H1 (cell line): ENCODE results near the gene FADS2. TPM values are rescaled to one million over a fixed set of nuclear protein-coding genes. Genes with fewer than 3 reads are reported as not detected.

Experiments
- CTCF ChIA-PET: fragments of 300-600 bp; sonication (Branson Sonifier 250); formaldehyde crosslinking; loops from one replicate; lab custom pipeline; 2021; ENCODE audit not compliant: partially characterized antibody; lab: Charles Lee
- POLR2A ChIA-PET: fragments of 300-600 bp; sonication (Branson Sonifier 250); formaldehyde crosslinking; loops from one replicate; lab custom pipeline; 2021; ENCODE audit warnings: inconsistent platforms; ENCODE audit not compliant: partially characterized antibody; lab: Charles Lee
- DNase-seq, 2 experiments: peaks; one replicate each; pipeline versions ENCODE4 v3.0.0 to v3.0.0-alpha.2; 2010 to 2022; ENCODE audit warnings: low spot score in 2 of 2, low read depth in 1 of 2, mixed read lengths in 1 of 2
- FAIRE-seq: peaks from 2 replicates; lab custom pipeline; 2011; peaks lifted over from hg19 to GRCh38; lab: Jason Lieb, UNC
- H2AFZ ChIP-seq: 2 replicates; pipeline ENCODE4 v1.8.1; 2012; ENCODE audit warnings: low read length, inconsistent platforms
- H2AK5ac ChIP-seq: 2 replicates; pipeline ENCODE4 v1.6.1; 2013; ENCODE audit warnings: low read depth, low read length
- H2BK120ac ChIP-seq: replicated peaks from 2 replicates; pipeline ENCODE3; 2013; ENCODE audit warnings: low read depth, low read length, inconsistent platforms
- H2BK12ac ChIP-seq: 2 replicates; pipeline ENCODE4 v1.6.1; 2013; ENCODE audit warnings: low read depth, low read length
- H2BK15ac ChIP-seq: 2 replicates; pipeline ENCODE4 v1.6.1; 2013; ENCODE audit warnings: low read length
- H2BK20ac ChIP-seq: 2 replicates; pipeline ENCODE4 v1.6.1; 2013; ENCODE audit warnings: low read length
- H2BK5ac ChIP-seq: 2 replicates; pipeline ENCODE4 v1.6.1; 2013; ENCODE audit warnings: low read depth, low read length
- H3K14ac ChIP-seq: 2 replicates; pipeline ENCODE4 v1.6.1; 2013; ENCODE audit warnings: inconsistent platforms; ENCODE audit not compliant: insufficient read length
- H3K18ac ChIP-seq: 2 replicates; pipeline ENCODE4 v1.6.1; 2013; ENCODE audit warnings: low read length; ENCODE audit errors: extremely low read depth
- H3K23ac ChIP-seq: 2 replicates; pipeline ENCODE4 v1.6.1; 2013; ENCODE audit warnings: inconsistent platforms; ENCODE audit not compliant: insufficient read length
- H3K23me2 ChIP-seq: 2 replicates; pipeline ENCODE4 v1.6.1; 2013; ENCODE audit warnings: low read depth, low read length
- H3K27ac ChIP-seq: 2 replicates; pipeline ENCODE4 v1.6.1; 2011; ENCODE audit warnings: low read depth, low read length, inconsistent platforms
- H3K27me3 ChIP-seq, 4 experiments: replicated peaks in 1 of 4; 1 replicate in 1 of 4; 2 replicates in 3 of 4; pipeline versions ENCODE4 v1.6.1 to v1.8.1; 2011 to 2013; ENCODE audit warnings: low read length in 3 of 4, mild to moderate bottlenecking in 3 of 4, inconsistent platforms in 2 of 4, mixed read lengths in 2 of 4, moderate library complexity in 1 of 4; ENCODE audit not compliant: control insufficient read depth in 3 of 4, insufficient read depth in 3 of 4; ENCODE audit errors: extremely low read depth in 1 of 4
- H3K36me3 ChIP-seq, 4 experiments: 2 replicates each; pipeline versions ENCODE4 v1.6.1 to v1.8.1; 2011 to 2013; ENCODE audit warnings: mild to moderate bottlenecking in 4 of 4, low read length in 3 of 4, moderate library complexity in 2 of 4, control low read depth in 1 of 4, inconsistent platforms in 1 of 4; ENCODE audit not compliant: insufficient read depth in 4 of 4, control insufficient read depth in 2 of 4
- H3K4ac ChIP-seq: replicated peaks from 2 replicates; pipeline ENCODE3; 2013; ENCODE audit warnings: low read length, low read depth, mixed read lengths, inconsistent platforms; ENCODE audit not compliant: insufficient read length
- H3K4me1 ChIP-seq, 4 experiments: replicated peaks in 1 of 4; 1 replicate in 1 of 4; 2 replicates in 3 of 4; pipeline versions ENCODE4 v1.6.1 to v1.8.1; 2011 to 2013; ENCODE audit warnings: low read length in 3 of 4, inconsistent platforms in 2 of 4, mixed read lengths in 1 of 4; ENCODE audit not compliant: insufficient read depth in 4 of 4, control insufficient read depth in 3 of 4
- H3K4me2 ChIP-seq, 2 experiments: 2 replicates each; pipeline versions ENCODE4 v1.6.1 to v1.8.1; 2011 to 2013; ENCODE audit warnings: low read depth in 2 of 2, low read length in 2 of 2, control low read depth in 1 of 2, inconsistent platforms in 1 of 2, mild to moderate bottlenecking in 1 of 2; ENCODE audit not compliant: insufficient read depth in 1 of 2
- H3K4me3 ChIP-seq, 4 experiments: fragments of 200-600, 300-600 bp in 1 of 4; sonication (generic), shearing (Covaris generic), sonication (Bioruptor Twin) in 1 of 4; 2 replicates each; pipeline versions ENCODE4 v1.5.1 to v1.8.1; 2011 to 2016; ENCODE audit warnings: low read length in 4 of 4, low read depth in 3 of 4, control low read depth in 2 of 4, inconsistent platforms in 2 of 4, mild to moderate bottlenecking in 2 of 4, mixed read lengths in 1 of 4, moderate library complexity in 1 of 4; ENCODE audit not compliant: insufficient read depth in 2 of 4; ENCODE audit errors: extremely low read depth in 1 of 4
- H3K56ac ChIP-seq: replicated peaks from 2 replicates; pipeline ENCODE3; 2013; ENCODE audit warnings: low read depth, mild to moderate bottlenecking, mixed read lengths, low read length, inconsistent platforms; ENCODE audit not compliant: insufficient read length
- H3K79me1 ChIP-seq: 2 replicates; pipeline ENCODE4 v1.6.1; 2013; ENCODE audit warnings: low read depth, low read length, control low read depth
- H3K79me2 ChIP-seq, 2 experiments: 2 replicates each; pipeline versions ENCODE4 v1.6.1 to v1.8.1; 2012 to 2013; ENCODE audit warnings: low read length in 2 of 2, mild to moderate bottlenecking in 2 of 2, inconsistent platforms in 1 of 2; ENCODE audit not compliant: insufficient read depth in 2 of 2, control insufficient read depth in 1 of 2
- H3K9ac ChIP-seq, 4 experiments: replicated peaks in 1 of 4; 1 replicate in 1 of 4; 2 replicates in 3 of 4; pipeline versions ENCODE4 v1.6.1 to v1.8.1; 2011 to 2013; ENCODE audit warnings: low read depth in 3 of 4, low read length in 3 of 4, control low read depth in 2 of 4, mild to moderate bottlenecking in 2 of 4, moderate library complexity in 2 of 4, inconsistent platforms in 1 of 4; ENCODE audit errors: extremely low read depth in 1 of 4
- H3K9me3 ChIP-seq, 2 experiments: 2 replicates each; pipeline versions ENCODE4 v1.6.1 to v1.8.1; 2012 to 2013; ENCODE audit warnings: mild to moderate bottlenecking in 2 of 2, moderate library complexity in 2 of 2, control low read depth in 1 of 2, inconsistent platforms in 1 of 2, low read depth in 1 of 2, low read length in 1 of 2, mixed read lengths in 1 of 2; ENCODE audit not compliant: insufficient read depth in 2 of 2
- H4K20me1 ChIP-seq, 2 experiments: replicated peaks in 1 of 2; 2 replicates each; pipeline versions ENCODE3 to v1.8.1; 2011 to 2013; ENCODE audit warnings: inconsistent platforms in 2 of 2, low read length in 2 of 2, mild to moderate bottlenecking in 1 of 2; ENCODE audit not compliant: insufficient read depth in 2 of 2, control insufficient read depth in 1 of 2
- H4K5ac ChIP-seq: 2 replicates; pipeline ENCODE4 v1.6.1; 2013; ENCODE audit warnings: low read length, low read depth, mixed read lengths, inconsistent platforms; ENCODE audit not compliant: insufficient read length
- H4K8ac ChIP-seq: 2 replicates; pipeline ENCODE4 v1.8.0; 2013; ENCODE audit warnings: mild to moderate bottlenecking, moderate library complexity, low read length, inconsistent platforms; ENCODE audit not compliant: insufficient read depth; ENCODE audit errors: extremely low read depth
- H4K91ac ChIP-seq: replicated peaks from 2 replicates; pipeline ENCODE3; 2013; ENCODE audit warnings: low read length, mixed read lengths, inconsistent platforms; ENCODE audit not compliant: insufficient read length
- WGBS, 2 experiments: shearing (Covaris generic) in 1 of 2; methylation state at CpG; one replicate each; pipeline versions ENCODE4 v1.1.6 to v1.1.7; 2013 to 2015; ENCODE audit warnings: low lambda C conversion rate in 2 of 2, mixed read lengths in 2 of 2, inconsistent platforms in 1 of 2, low coverage in 1 of 2, missing lambda C conversion rate in 1 of 2; ENCODE audit not compliant: insufficient replicate concordance in 2 of 2, insufficient coverage in 1 of 2, insufficient read length in 1 of 2; ENCODE audit errors: extremely low coverage in 1 of 2, missing lambda C conversion rate in 1 of 2; 5-methylcytosine and 5-hydroxymethylcytosine counted together
- polyA plus RNA-seq, 7 experiments: library from polyadenylated mRNA; depleted of rRNA in 3 of 7; stranded (reverse) in 5 of 7; unstranded in 2 of 7; fragments of >200 nt in 5 of 7; fragments of 200-250 nt in 2 of 7; gene quantifications; 1 replicate in 5 of 7; 2 replicates in 1 of 7; 4 replicates in 1 of 7; pipeline versions ENCODE4 v1.2.1 to v1.2.3, GENCODE V29; 2011 to 2013; ENCODE audit warnings: missing spikeins in 2 of 7, mixed read lengths in 2 of 7
- total RNA-seq: library from RNA; stranded (reverse); fragmentation: NEBNext Ultra II Directional; extraction: Animal tissue kit (Norgen Biotek cat#: 25700); gene quantifications from 2 replicates; pipeline ENCODE4 v1.2.1, GENCODE V29; 2021

FADS2 gene
- total and polyA plus RNA-seq, 2 of the 8 experiments (the other 6 are each of a cell fraction or from before 2014, with no cell fraction given) = 499 to 701 TPM

DNA sequence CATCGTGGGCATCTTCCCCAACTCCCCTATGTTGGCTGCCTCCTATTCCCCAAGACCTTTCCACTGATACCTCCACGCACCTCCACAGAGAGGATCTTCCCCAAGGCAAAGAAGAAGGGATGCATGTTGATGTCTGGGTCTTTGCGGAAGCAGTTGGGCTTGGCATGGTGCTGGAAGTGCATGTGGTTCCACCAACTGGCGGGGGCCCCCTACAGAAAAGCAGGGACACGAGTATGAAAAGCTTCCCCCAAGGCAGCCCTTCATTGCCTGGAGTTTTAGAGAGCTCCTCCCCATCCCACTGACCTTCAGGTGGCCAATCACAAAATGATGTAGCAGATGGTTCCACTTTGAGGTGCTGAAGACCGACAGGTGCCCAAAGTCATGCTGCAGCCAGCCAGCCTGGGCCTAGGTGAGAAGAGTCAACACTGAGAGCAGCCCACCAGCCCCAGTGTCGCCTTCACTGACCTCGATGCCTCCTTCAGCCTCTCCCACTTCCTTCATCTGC, 17.4 kb upstream of the FADS2 start:
- no peak for FAIRE-seq
- Histone ChIP-seq H3K23me2 (peaks cover 4% of the 10 kb centered on the region; the same call in 1 of the 2 replicates), H2BK5ac (no peak overlapping the region), H3K79me2 (peaks cover 0 to 14% of the 10 kb centered on the region in 2 experiments; a peak in 1 of 4 replicates), H3K18ac (no peak overlapping the region), H3K36me3 (peaks cover 40 to 82% (median 65%) of the 10 kb centered on the region in 4 experiments), H3K56ac (no peak overlapping the region), H3K79me1 (peaks cover 6% of the 10 kb centered on the region), H3K23ac (no peak overlapping the region), H2AK5ac (no peak overlapping the region), H3K9ac (no peak overlapping the region), H3K14ac (no peak overlapping the region), H2BK120ac (no peak overlapping the region), H3K4me3 (no peak overlapping the region), H3K27me3 (no peaks in the 10 kb centered on the region), H3K4ac (no peak overlapping the region), H3K9me3 (peaks cover 0 to 2% of the 10 kb centered on the region in 2 experiments; a peak in 1 of 4 replicates), H3K4me2 (no peak overlapping the region), H2BK15ac (no peak overlapping the region), H2BK12ac (no peak overlapping the region), H3K27ac (no peak overlapping the region), H4K5ac (no peak overlapping the region), H2BK20ac (no peak overlapping the region), H4K8ac (no peak overlapping the region), H4K20me1 (peaks cover 0 to 10% of the 10 kb centered on the region in 2 experiments), H2AFZ (no peak overlapping the region), H4K91ac (no peak overlapping the region), H3K4me1 (peaks cover 0 to 6% (median 1%) of the 10 kb centered on the region in 4 experiments; a peak in 3 of 7 replicates)
- WGBS, 2 experiments = 89% methylated on average over 8 of the region's 8 CpGs; no CpG with 5 or more reads in 1 of the 2 experiments
- POLR2A ChIA-PET = interaction anchor here (13.1 to 16.2 kb wide), 2 partner anchors 13 to 17 kb away, joined by 210 to 354 read pairs; partner anchors contain the start of genes FADS2, FEN1 and TMEM258
- DNase-seq = no peak
- CTCF ChIA-PET = interaction anchor here (1.7 to 10.2 kb wide), 2 partner anchors 11 to 18 kb away, joined by 4 to 118 read pairs; partner anchors contain the start of gene FADS2
